Heart right ventricle (tissue), 16 donors: ENCODE measurements around the gene FIS1. TPM values are rescaled to one million over a fixed set of nuclear protein-coding genes. Genes with fewer than 3 reads are reported as not detected.

ENCODE experiments used
- ATAC-seq, 8 donors: fragments of 200-7000 bp; cut with Tn5 transposase; one replicate each; pipeline ENCODE4 v1.9.1; 2020; ENCODE audit warnings: mild to moderate bottlenecking in 8 of 8, moderate library complexity in 8 of 8, moderate number of reproducible peaks in 1 of 8
- DNase-seq, 2 donors: peaks; one replicate each; pipeline ENCODE4 v3.0.0-alpha.2; 2020
- H3K27ac ChIP-seq, 10 donors: fragments of 200-600 bp; sonication (generic) in 2 of 10; one replicate each; pipeline versions ENCODE4 v1.5.0 to v1.8.0; 2020 to 2022; ENCODE audit warnings: mild to moderate bottlenecking in 3 of 10
- H3K27me3 ChIP-seq, 7 donors: fragments of 200-600 bp; one replicate each; pipeline ENCODE4 v1.8.0; 2021 to 2022; ENCODE audit warnings: mild to moderate bottlenecking in 2 of 7
- H3K36me3 ChIP-seq, 9 donors: fragments of 200-600 bp; sonication (generic) in 1 of 9; one replicate each; pipeline versions ENCODE4 v1.5.0 to v1.8.0; 2020 to 2022; ENCODE audit warnings: mild to moderate bottlenecking in 2 of 9
- H3K4me1 ChIP-seq, 9 donors: fragments of 200-600 bp; sonication (generic) in 1 of 9; one replicate each; pipeline versions ENCODE4 v1.5.0 to v1.8.0; 2020 to 2022; ENCODE audit warnings: mild to moderate bottlenecking in 4 of 9
- H3K4me3 ChIP-seq, 10 donors: fragments of 200-600 bp; sonication (generic) in 2 of 10; one replicate each; pipeline versions ENCODE4 v1.5.0 to v1.8.0; 2020 to 2022; ENCODE audit warnings: mild to moderate bottlenecking in 7 of 10, moderate library complexity in 2 of 10
- H3K9me3 ChIP-seq, 11 donors: fragments of 200-600 bp in 10 of 11; sonication (generic) in 2 of 11; one replicate each; pipeline versions ENCODE4 v1.5.0 to v1.8.0; 2013 to 2022; ENCODE audit warnings: mild to moderate bottlenecking in 2 of 11, control low read depth in 1 of 11, moderate library complexity in 1 of 11
- WGBS, 2 donors: extraction: QIAGEN DNeasy Blood & Tissue Kit; methylation state at CpG; one replicate each; pipeline ENCODE4 v1.1.7; 2013; ENCODE audit warnings: inconsistent platforms in 1 of 2; 5-methylcytosine and 5-hydroxymethylcytosine counted together
- intact Hi-C, 10 donors: fragments of 100-400 bp; cut with DNase I; formaldehyde crosslinking; loops; one replicate each; pipeline versions ENCODE4 v1.11.1 to v1.14.2; 2022
- polyA plus RNA-seq, 2 donors: library from polyadenylated mRNA; stranded (reverse); fragments of 200-250 nt; gene quantifications; one replicate each; pipeline ENCODE4 v1.2.3, GENCODE V29; 2013
- total RNA-seq, 10 donors: library from RNA; stranded (reverse); fragmentation: NEBNext Ultra II Directional in 3 of 10; extraction: Animal tissue kit (Norgen Biotek cat#: 25700) in 3 of 10; gene quantifications; one replicate each; pipeline versions ENCODE4 v1.2.1 to v1.2.4, GENCODE V29; 2021 to 2023
- TF ChIP-seq, protein P1 (sequence below), 9 donors: fragments of 200-600 bp; sonication (generic) in 2 of 9; IDR thresholded peaks; one replicate each; pipeline versions ENCODE4 v1.5.0 to v1.8.0; 2021 to 2022; ENCODE audit warnings: antibody characterized with exemption in 9 of 9, mild to moderate bottlenecking in 5 of 9, moderate library complexity in 1 of 9
- donor health status: Arrhythmogenic right ventricular cardiomyopathy.
- donor health status: ischemic (EF 13 %, LVEDD 7.1; RV severe dilation, severe dysfunction).
- donor health status: healthy with polysubstance abuse.
- donor health status: DM: no; HTN: yes; CAD: no.
- donor health status: DM: no; HTN: no; CAD: no.
- donor health status: ischemic (EF 25% LVEDD 6.9; RV normal size, moderate dysfunction).
- donor health status: ischemic (EF 25% LVEDD 5.7; RV mildly dilated, moderate dysfunction).
- donor health status: healthy.
- donor health status: DM: yes; HTN: yes; CAD: no.
- donor health status: Ischemic cardiomyopathy.
- donor health status: ischemic (EF 35%, LVEDD 5.7; RV mildly dilated, moderate dysfunction).
- donor health status: nonischemic (EF 11% LVEDD 7.7; RV severe dilation, severe dysfunction).
- donor health status: DM: yes; HTN: yes; CAD: no.
- donor health status: PGD.
- donor health status: ischemic (EF 29% LVEDD 5.4; RV normal size, mild dysfunction).
- donor health status: nonischemic (EF 23%, LVEDD 6.1; RV moderate dilation, normal function).

The FIS1 gene
- total and polyA plus RNA-seq, 12 donors: 147 to 439 (median 292) TPM

DNA sequence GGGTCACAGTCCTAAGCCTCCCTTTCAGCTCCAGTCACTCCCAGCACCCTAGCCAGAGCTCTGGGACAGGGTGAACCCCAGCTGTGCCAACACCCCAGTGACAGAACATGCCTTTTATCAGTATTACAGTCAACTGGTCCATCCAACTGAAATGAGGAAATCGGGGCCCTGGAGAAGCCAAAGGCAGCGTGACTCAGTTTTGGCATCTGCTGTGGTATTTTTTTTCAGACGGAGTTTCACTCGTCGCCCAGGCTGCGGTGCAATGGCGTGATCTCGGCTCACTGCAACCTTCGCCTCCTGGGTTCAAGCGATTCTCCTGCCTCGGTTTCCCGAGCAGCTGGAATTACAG lies 3.9 kb downstream of the FIS1 start:
- DNase-seq: no peak
- intact Hi-C loops: no loop called here
- no peaks in the 10 kb centered on the region for H3K9me3 ChIP-seq
- 88 to 91% methylated on average over 12 of the region's 12 CpGs for WGBS, 2 donors
- H3K4me3 ChIP-seq: no peak overlapping the region
- H3K4me1 ChIP-seq: peaks cover 26 to 85% (median 69%) of the 10 kb centered on the region in 9 donors
- TF ChIP-seq, protein P1, sequence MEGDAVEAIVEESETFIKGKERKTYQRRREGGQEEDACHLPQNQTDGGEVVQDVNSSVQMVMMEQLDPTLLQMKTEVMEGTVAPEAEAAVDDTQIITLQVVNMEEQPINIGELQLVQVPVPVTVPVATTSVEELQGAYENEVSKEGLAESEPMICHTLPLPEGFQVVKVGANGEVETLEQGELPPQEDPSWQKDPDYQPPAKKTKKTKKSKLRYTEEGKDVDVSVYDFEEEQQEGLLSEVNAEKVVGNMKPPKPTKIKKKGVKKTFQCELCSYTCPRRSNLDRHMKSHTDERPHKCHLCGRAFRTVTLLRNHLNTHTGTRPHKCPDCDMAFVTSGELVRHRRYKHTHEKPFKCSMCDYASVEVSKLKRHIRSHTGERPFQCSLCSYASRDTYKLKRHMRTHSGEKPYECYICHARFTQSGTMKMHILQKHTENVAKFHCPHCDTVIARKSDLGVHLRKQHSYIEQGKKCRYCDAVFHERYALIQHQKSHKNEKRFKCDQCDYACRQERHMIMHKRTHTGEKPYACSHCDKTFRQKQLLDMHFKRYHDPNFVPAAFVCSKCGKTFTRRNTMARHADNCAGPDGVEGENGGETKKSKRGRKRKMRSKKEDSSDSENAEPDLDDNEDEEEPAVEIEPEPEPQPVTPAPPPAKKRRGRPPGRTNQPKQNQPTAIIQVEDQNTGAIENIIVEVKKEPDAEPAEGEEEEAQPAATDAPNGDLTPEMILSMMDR (IDR thresholded peaks at IDR 0.05): no peak
- ATAC-seq: no peak
- peaks cover 0 to 66% (median 17%) of the 10 kb centered on the region in 9 donors for H3K36me3 ChIP-seq
- no peaks in the 10 kb centered on the region for H3K27me3 ChIP-seq
- H3K27ac ChIP-seq: peak overlapping the region in 2 of 10 donors; percentile 44 to 90

GRCh38 chr7:101240226-101241014 lies 4.5 kb downstream of the FIS1 start:
- peak overlapping the region in 9 of 10 donors; percentile 67 to 90 (median 81) for H3K27ac ChIP-seq
- peaks cover 26 to 79% (median 64%) of the 10 kb centered on the region in 9 donors for H3K4me1 ChIP-seq
- intact Hi-C loops: no loop called here

DNA sequence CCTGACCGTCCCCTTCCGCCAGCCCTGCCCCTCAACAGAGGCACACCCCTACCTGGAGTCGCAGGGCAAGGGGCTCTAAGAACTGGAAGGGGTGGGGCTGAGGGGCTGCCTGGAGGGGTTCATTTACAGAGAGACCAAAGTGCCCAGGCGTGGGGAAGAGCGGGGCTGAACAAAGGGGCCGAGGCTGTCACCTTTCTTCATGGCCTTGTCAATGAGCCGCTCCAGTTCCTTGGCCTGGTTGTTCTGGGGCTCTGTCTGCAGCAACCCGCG lies 5.0 kb downstream of the FIS1 start:
- peaks cover 0 to 73% (median 17%) of the 10 kb centered on the region in 9 donors for H3K36me3 ChIP-seq
- no peaks in the 10 kb centered on the region for H3K9me3 ChIP-seq
- ATAC-seq (no peak), DNase-seq (no peak)
- no peaks in the 10 kb centered on the region for H3K27me3 ChIP-seq
- 86 to 95% methylated on average over 9 of the region's 9 CpGs for WGBS, 2 donors
- intact Hi-C loops: loop anchor here in 1 of 10 donors (2.0 kb wide), 1 partner anchor 19 kb away; no protein-coding TSS in a partner anchor
- peak overlapping the region in 1 of 10 donors; percentile 31 for H3K4me3 ChIP-seq
- H3K4me1 ChIP-seq: peaks cover 26 to 76% (median 60%) of the 10 kb centered on the region in 9 donors
- TF ChIP-seq, protein P1 (IDR thresholded peaks at IDR 0.05): no peak
- peak overlapping the region; percentile 67 to 90 (median 80) for H3K27ac ChIP-seq

More at GRCh38 chr7:101240226-101241014, 4.5 kb downstream of the FIS1 start:
- Histone ChIP-seq H3K9me3 (no peaks in the 10 kb centered on the region), H3K4me3 (no peak overlapping the region), H3K27me3 (no peaks in the 10 kb centered on the region), H3K36me3 (peaks cover 0 to 72% (median 17%) of the 10 kb centered on the region in 9 donors)
- no peak for ATAC-seq
- 89 to 90% methylated on average over 32 of the region's 32 CpGs for WGBS, 2 donors
- TF ChIP-seq, protein P1 (IDR thresholded peaks at IDR 0.05): no peak
- DNase-seq: no peak

- TF ChIP-seq, protein P1 (IDR thresholded peaks at IDR 0.05): no peak
- H3K27me3 ChIP-seq: no peaks in the 10 kb centered on the region
- peak overlapping the region; percentile 67 to 90 (median 80) for H3K27ac ChIP-seq
- H3K4me1 ChIP-seq: peaks cover 26 to 75% (median 60%) of the 10 kb centered on the region in 9 donors
- H3K36me3 ChIP-seq: peaks cover 0 to 73% (median 17%) of the 10 kb centered on the region in 9 donors
- no peaks in the 10 kb centered on the region for H3K9me3 ChIP-seq
- DNase-seq (peak in 1 of 2 donors; percentile 33), ATAC-seq (peak in 7 of 8 donors; percentile 4 to 43 (median 32))
- WGBS, 2 donors: 55 to 71% methylated on average over 27 of the region's 27 CpGs
- intact Hi-C loops: loop anchor here in 1 of 10 donors (2.0 kb wide), 1 partner anchor 19 kb away; no protein-coding TSS in a partner anchor
- H3K4me3 ChIP-seq: peak overlapping the region in 3 of 10 donors; percentile 0 to 31 (median 22)
These were observed 5.5 kb downstream of the FIS1 start for GRCh38 chr7:101239191-101239950.
